Measurements from ENCODE around the gene KIF2A.

DNA sequence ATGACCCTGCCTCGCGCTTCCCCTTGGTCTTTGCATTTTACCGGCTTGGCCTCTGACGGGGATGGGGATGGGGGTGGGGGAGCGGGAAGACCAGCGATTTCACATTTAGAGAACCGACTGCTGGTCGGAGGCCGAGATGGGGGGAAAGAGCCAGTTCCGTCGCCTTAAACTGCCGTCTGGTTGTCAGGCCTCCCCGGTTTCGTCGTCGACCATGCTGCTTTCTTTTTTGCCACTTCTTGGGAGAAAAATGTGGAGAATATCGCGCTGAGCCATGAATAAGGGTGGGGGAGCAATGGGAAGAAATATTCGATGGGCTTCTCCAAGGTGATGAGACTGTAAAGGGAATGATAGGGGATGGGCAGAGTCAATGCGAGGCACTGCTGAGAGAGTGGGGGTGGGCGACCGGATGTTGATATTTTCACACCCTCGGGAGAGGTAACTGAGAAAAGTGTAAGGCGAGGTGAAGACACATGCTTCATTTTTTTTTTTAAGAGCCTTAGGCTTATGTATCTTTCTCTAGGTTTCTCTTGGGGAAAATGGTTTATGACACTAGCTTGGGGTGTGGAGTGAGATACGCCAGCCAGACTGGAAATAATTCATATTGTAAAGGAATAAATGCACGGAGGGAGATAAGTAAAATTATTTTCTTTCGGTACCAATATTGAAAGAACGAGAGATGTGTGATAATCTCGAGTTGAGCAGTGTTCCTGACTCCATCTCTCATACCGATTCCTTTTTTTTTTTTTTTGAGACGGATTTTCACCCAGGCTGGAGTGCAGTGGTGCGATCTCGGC is 1.1 kb downstream of the KIF2A start:
- TF ChIP-seq POLR2A (IDR thresholded peaks at IDR 0.05; ENCODE audit: control extremely low read depth in 1 of 2, low read depth in 2 of 2, low read length in 2 of 2) (no peak), MAX (IDR thresholded peaks at IDR 0.05) (peak; percentile 68), CTCF (IDR thresholded peaks at IDR 0.05; ENCODE audit: control extremely low read depth in 1 of 3, insufficient read depth in 1 of 3, low read depth in 1 of 3, low read length in 3 of 3) (no peak), GTF2F1 (IDR thresholded peaks at IDR 0.05; ENCODE audit: borderline replicate concordance, low read depth, low read length) (no peak), PHF8 (conservative IDR thresholded peaks at IDR 0.05; ENCODE audit: low read depth, low read length) (no peak)

Measured in H1 (cell line).